H1 (cell line): ENCODE data around the gene NRP2. TPM values are rescaled to one million over a fixed set of nuclear protein-coding genes. Genes with fewer than 3 reads are reported as not detected.

Experiments
- CTCF ChIA-PET: fragments of 300-600 bp; sonication (Branson Sonifier 250); formaldehyde crosslinking; loops from one replicate; lab custom pipeline; 2021; ENCODE audit not compliant: partially characterized antibody; lab: Charles Lee
- POLR2A ChIA-PET: fragments of 300-600 bp; sonication (Branson Sonifier 250); formaldehyde crosslinking; loops from one replicate; lab custom pipeline; 2021; ENCODE audit warnings: inconsistent platforms; ENCODE audit not compliant: partially characterized antibody; lab: Charles Lee
- DNase-seq, 2 experiments: peaks; one replicate each; pipeline versions ENCODE4 v3.0.0 to v3.0.0-alpha.2; 2010 to 2022; ENCODE audit warnings: low spot score in 2 of 2, low read depth in 1 of 2, mixed read lengths in 1 of 2
- FAIRE-seq: peaks from 2 replicates; lab custom pipeline; 2011; peaks lifted over from hg19 to GRCh38; lab: Jason Lieb, UNC
- H2AFZ ChIP-seq: 2 replicates; pipeline ENCODE4 v1.8.1; 2012; ENCODE audit warnings: low read length, inconsistent platforms
- H2AK5ac ChIP-seq: 2 replicates; pipeline ENCODE4 v1.6.1; 2013; ENCODE audit warnings: low read depth, low read length
- H2BK120ac ChIP-seq: replicated peaks from 2 replicates; pipeline ENCODE3; 2013; ENCODE audit warnings: low read depth, low read length, inconsistent platforms
- H2BK12ac ChIP-seq: 2 replicates; pipeline ENCODE4 v1.6.1; 2013; ENCODE audit warnings: low read depth, low read length
- H2BK15ac ChIP-seq: 2 replicates; pipeline ENCODE4 v1.6.1; 2013; ENCODE audit warnings: low read length
- H2BK20ac ChIP-seq: 2 replicates; pipeline ENCODE4 v1.6.1; 2013; ENCODE audit warnings: low read length
- H2BK5ac ChIP-seq: 2 replicates; pipeline ENCODE4 v1.6.1; 2013; ENCODE audit warnings: low read depth, low read length
- H3K14ac ChIP-seq: 2 replicates; pipeline ENCODE4 v1.6.1; 2013; ENCODE audit warnings: inconsistent platforms; ENCODE audit not compliant: insufficient read length
- H3K18ac ChIP-seq: 2 replicates; pipeline ENCODE4 v1.6.1; 2013; ENCODE audit warnings: low read length; ENCODE audit errors: extremely low read depth
- H3K23ac ChIP-seq: 2 replicates; pipeline ENCODE4 v1.6.1; 2013; ENCODE audit warnings: inconsistent platforms; ENCODE audit not compliant: insufficient read length
- H3K23me2 ChIP-seq: 2 replicates; pipeline ENCODE4 v1.6.1; 2013; ENCODE audit warnings: low read depth, low read length
- H3K27ac ChIP-seq: 2 replicates; pipeline ENCODE4 v1.6.1; 2011; ENCODE audit warnings: low read depth, low read length, inconsistent platforms
- H3K27me3 ChIP-seq, 4 experiments: replicated peaks in 1 of 4; 1 replicate in 1 of 4; 2 replicates in 3 of 4; pipeline versions ENCODE4 v1.6.1 to v1.8.1; 2011 to 2013; ENCODE audit warnings: low read length in 3 of 4, mild to moderate bottlenecking in 3 of 4, inconsistent platforms in 2 of 4, mixed read lengths in 2 of 4, moderate library complexity in 1 of 4; ENCODE audit not compliant: control insufficient read depth in 3 of 4, insufficient read depth in 3 of 4; ENCODE audit errors: extremely low read depth in 1 of 4
- H3K36me3 ChIP-seq, 4 experiments: 2 replicates each; pipeline versions ENCODE4 v1.6.1 to v1.8.1; 2011 to 2013; ENCODE audit warnings: mild to moderate bottlenecking in 4 of 4, low read length in 3 of 4, moderate library complexity in 2 of 4, control low read depth in 1 of 4, inconsistent platforms in 1 of 4; ENCODE audit not compliant: insufficient read depth in 4 of 4, control insufficient read depth in 2 of 4
- H3K4ac ChIP-seq: replicated peaks from 2 replicates; pipeline ENCODE3; 2013; ENCODE audit warnings: low read length, low read depth, mixed read lengths, inconsistent platforms; ENCODE audit not compliant: insufficient read length
- H3K4me1 ChIP-seq, 4 experiments: replicated peaks in 1 of 4; 1 replicate in 1 of 4; 2 replicates in 3 of 4; pipeline versions ENCODE4 v1.6.1 to v1.8.1; 2011 to 2013; ENCODE audit warnings: low read length in 3 of 4, inconsistent platforms in 2 of 4, mixed read lengths in 1 of 4; ENCODE audit not compliant: insufficient read depth in 4 of 4, control insufficient read depth in 3 of 4
- H3K4me2 ChIP-seq, 2 experiments: 2 replicates each; pipeline versions ENCODE4 v1.6.1 to v1.8.1; 2011 to 2013; ENCODE audit warnings: low read depth in 2 of 2, low read length in 2 of 2, control low read depth in 1 of 2, inconsistent platforms in 1 of 2, mild to moderate bottlenecking in 1 of 2; ENCODE audit not compliant: insufficient read depth in 1 of 2
- H3K4me3 ChIP-seq, 4 experiments: fragments of 200-600, 300-600 bp in 1 of 4; sonication (generic), shearing (Covaris generic), sonication (Bioruptor Twin) in 1 of 4; 2 replicates each; pipeline versions ENCODE4 v1.5.1 to v1.8.1; 2011 to 2016; ENCODE audit warnings: low read length in 4 of 4, low read depth in 3 of 4, control low read depth in 2 of 4, inconsistent platforms in 2 of 4, mild to moderate bottlenecking in 2 of 4, mixed read lengths in 1 of 4, moderate library complexity in 1 of 4; ENCODE audit not compliant: insufficient read depth in 2 of 4; ENCODE audit errors: extremely low read depth in 1 of 4
- H3K56ac ChIP-seq: replicated peaks from 2 replicates; pipeline ENCODE3; 2013; ENCODE audit warnings: low read depth, mild to moderate bottlenecking, mixed read lengths, low read length, inconsistent platforms; ENCODE audit not compliant: insufficient read length
- H3K79me1 ChIP-seq: 2 replicates; pipeline ENCODE4 v1.6.1; 2013; ENCODE audit warnings: low read depth, low read length, control low read depth
- H3K79me2 ChIP-seq, 2 experiments: 2 replicates each; pipeline versions ENCODE4 v1.6.1 to v1.8.1; 2012 to 2013; ENCODE audit warnings: low read length in 2 of 2, mild to moderate bottlenecking in 2 of 2, inconsistent platforms in 1 of 2; ENCODE audit not compliant: insufficient read depth in 2 of 2, control insufficient read depth in 1 of 2
- H3K9ac ChIP-seq, 4 experiments: replicated peaks in 1 of 4; 1 replicate in 1 of 4; 2 replicates in 3 of 4; pipeline versions ENCODE4 v1.6.1 to v1.8.1; 2011 to 2013; ENCODE audit warnings: low read depth in 3 of 4, low read length in 3 of 4, control low read depth in 2 of 4, mild to moderate bottlenecking in 2 of 4, moderate library complexity in 2 of 4, inconsistent platforms in 1 of 4; ENCODE audit errors: extremely low read depth in 1 of 4
- H3K9me3 ChIP-seq, 2 experiments: 2 replicates each; pipeline versions ENCODE4 v1.6.1 to v1.8.1; 2012 to 2013; ENCODE audit warnings: mild to moderate bottlenecking in 2 of 2, moderate library complexity in 2 of 2, control low read depth in 1 of 2, inconsistent platforms in 1 of 2, low read depth in 1 of 2, low read length in 1 of 2, mixed read lengths in 1 of 2; ENCODE audit not compliant: insufficient read depth in 2 of 2
- H4K20me1 ChIP-seq, 2 experiments: replicated peaks in 1 of 2; 2 replicates each; pipeline versions ENCODE3 to v1.8.1; 2011 to 2013; ENCODE audit warnings: inconsistent platforms in 2 of 2, low read length in 2 of 2, mild to moderate bottlenecking in 1 of 2; ENCODE audit not compliant: insufficient read depth in 2 of 2, control insufficient read depth in 1 of 2
- H4K5ac ChIP-seq: 2 replicates; pipeline ENCODE4 v1.6.1; 2013; ENCODE audit warnings: low read length, low read depth, mixed read lengths, inconsistent platforms; ENCODE audit not compliant: insufficient read length
- H4K8ac ChIP-seq: 2 replicates; pipeline ENCODE4 v1.8.0; 2013; ENCODE audit warnings: mild to moderate bottlenecking, moderate library complexity, low read length, inconsistent platforms; ENCODE audit not compliant: insufficient read depth; ENCODE audit errors: extremely low read depth
- H4K91ac ChIP-seq: replicated peaks from 2 replicates; pipeline ENCODE3; 2013; ENCODE audit warnings: low read length, mixed read lengths, inconsistent platforms; ENCODE audit not compliant: insufficient read length
- BRCA1 ChIP-seq: IDR thresholded peaks from 2 replicates; pipeline ENCODE4 v1.6.1; 2012; ENCODE audit warnings: low read depth, low read length, improper control_type of control experiment
- CEBPB ChIP-seq: IDR thresholded peaks from 2 replicates; pipeline ENCODE4 v1.6.1; 2012; ENCODE audit warnings: low read depth, low read length
- GABPA ChIP-seq: IDR thresholded peaks from 2 replicates; pipeline ENCODE4 v1.6.1; 2011; ENCODE audit warnings: mild to moderate bottlenecking, low read length, moderate library complexity, borderline replicate concordance; ENCODE audit not compliant: insufficient read depth
- JUN ChIP-seq: IDR thresholded peaks from 2 replicates; pipeline ENCODE4 v1.6.1; 2011; ENCODE audit warnings: low read depth, mild to moderate bottlenecking, improper control_type of control experiment, low read length
- WGBS, 2 experiments: shearing (Covaris generic) in 1 of 2; methylation state at CpG; one replicate each; pipeline versions ENCODE4 v1.1.6 to v1.1.7; 2013 to 2015; ENCODE audit warnings: low lambda C conversion rate in 2 of 2, mixed read lengths in 2 of 2, inconsistent platforms in 1 of 2, low coverage in 1 of 2, missing lambda C conversion rate in 1 of 2; ENCODE audit not compliant: insufficient replicate concordance in 2 of 2, insufficient coverage in 1 of 2, insufficient read length in 1 of 2; ENCODE audit errors: extremely low coverage in 1 of 2, missing lambda C conversion rate in 1 of 2; 5-methylcytosine and 5-hydroxymethylcytosine counted together
- polyA plus RNA-seq, 7 experiments: library from polyadenylated mRNA; depleted of rRNA in 3 of 7; stranded (reverse) in 5 of 7; unstranded in 2 of 7; fragments of >200 nt in 5 of 7; fragments of 200-250 nt in 2 of 7; gene quantifications; 1 replicate in 5 of 7; 2 replicates in 1 of 7; 4 replicates in 1 of 7; pipeline versions ENCODE4 v1.2.1 to v1.2.3, GENCODE V29; 2011 to 2013; ENCODE audit warnings: missing spikeins in 2 of 7, mixed read lengths in 2 of 7
- total RNA-seq: library from RNA; stranded (reverse); fragmentation: NEBNext Ultra II Directional; extraction: Animal tissue kit (Norgen Biotek cat#: 25700); gene quantifications from 2 replicates; pipeline ENCODE4 v1.2.1, GENCODE V29; 2021

The NRP2 gene
- total and polyA plus RNA-seq, 2 of the 8 experiments (the other 6 are each of a cell fraction or from before 2014, with no cell fraction given), result 32.0 to 37.8 TPM

DNA sequence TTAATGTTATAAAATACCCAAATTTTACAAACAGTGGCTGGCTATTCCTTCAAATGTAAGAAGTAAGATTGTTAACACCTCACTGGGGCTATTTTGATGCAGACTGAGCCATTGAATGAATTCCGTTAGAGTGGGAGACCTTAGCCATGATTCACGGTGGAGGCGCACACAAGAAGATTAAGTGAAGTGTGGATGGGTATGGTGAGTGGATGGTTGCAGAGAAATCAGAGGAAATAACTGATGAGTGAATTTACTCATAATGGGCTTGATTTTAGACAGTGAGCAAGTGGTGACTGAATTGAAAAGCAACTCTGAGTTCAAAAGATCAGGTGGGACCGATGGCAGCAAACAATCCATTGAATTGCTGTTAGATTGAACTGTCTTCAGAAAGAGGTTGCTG, 75.0 kb downstream of the NRP2 start:
- Histone ChIP-seq H3K18ac (no peak overlapping the region), H4K5ac (no peak overlapping the region), H4K91ac (no peak overlapping the region), H3K14ac (no peak overlapping the region), H3K4me3 (no peak overlapping the region), H3K56ac (no peak overlapping the region), H2BK5ac (no peak overlapping the region), H3K79me2 (no peaks in the 10 kb centered on the region), H3K79me1 (no peaks in the 10 kb centered on the region), H3K23ac (no peak overlapping the region), H3K9ac (no peak overlapping the region), H3K27me3 (peaks cover 0 to under 1% (median 0%) of the 10 kb centered on the region in 4 experiments; a peak in 1 of 7 replicates), H3K36me3 (peaks cover 0 to 17% (median 11%) of the 10 kb centered on the region in 4 experiments; a peak in 4 of 8 replicates), H3K9me3 (no peaks in the 10 kb centered on the region), H2BK20ac (no peak overlapping the region), H2BK120ac (no peak overlapping the region), H3K4me2 (no peak overlapping the region), H3K4me1 (peaks cover 0 to under 1% (median 0%) of the 10 kb centered on the region in 4 experiments; a peak in 2 of 7 replicates), H2AFZ (no peak overlapping the region), H2AK5ac (no peak overlapping the region), H2BK12ac (no peak overlapping the region), H4K20me1 (no peaks in the 10 kb centered on the region), H3K4ac (no peak overlapping the region), H3K23me2 (no peaks in the 10 kb centered on the region), H2BK15ac (no peak overlapping the region), H3K27ac (no peak overlapping the region), H4K8ac (no peak overlapping the region)
- DNase-seq, result no peak
- TF ChIP-seq JUN (no peak), GABPA (no peak), BRCA1 (no peak), CEBPB (no peak)
- ChIA-PET CTCF (interaction anchor here (1.0 to 4.1 kb wide), 8 partner anchors 11 to 168 kb away, joined by 3 to 15 read pairs (median 4); no protein-coding TSS in a partner anchor), POLR2A (interaction anchor here (0.7 to 1.5 kb wide), 2 partner anchors 10 to 36 kb away, joined by 3 read pairs; no protein-coding TSS in a partner anchor)
- no peak for FAIRE-seq
- 88% methylated on average over 4 of the region's 4 CpGs; no CpG with 5 or more reads in 1 of the 2 experiments for WGBS, 2 experiments
